Islet precursor cell (in vitro differentiated cells): ENCODE data around the gene RTN1.
A peak's percentile ranks its signal among the peaks of the same experiment; 100 is the strongest.

ENCODE experiments used
- DNase-seq: peaks from one replicate; pipeline ENCODE4 v3.0.0-alpha.2; 2018

Gene RTN1

DNA sequence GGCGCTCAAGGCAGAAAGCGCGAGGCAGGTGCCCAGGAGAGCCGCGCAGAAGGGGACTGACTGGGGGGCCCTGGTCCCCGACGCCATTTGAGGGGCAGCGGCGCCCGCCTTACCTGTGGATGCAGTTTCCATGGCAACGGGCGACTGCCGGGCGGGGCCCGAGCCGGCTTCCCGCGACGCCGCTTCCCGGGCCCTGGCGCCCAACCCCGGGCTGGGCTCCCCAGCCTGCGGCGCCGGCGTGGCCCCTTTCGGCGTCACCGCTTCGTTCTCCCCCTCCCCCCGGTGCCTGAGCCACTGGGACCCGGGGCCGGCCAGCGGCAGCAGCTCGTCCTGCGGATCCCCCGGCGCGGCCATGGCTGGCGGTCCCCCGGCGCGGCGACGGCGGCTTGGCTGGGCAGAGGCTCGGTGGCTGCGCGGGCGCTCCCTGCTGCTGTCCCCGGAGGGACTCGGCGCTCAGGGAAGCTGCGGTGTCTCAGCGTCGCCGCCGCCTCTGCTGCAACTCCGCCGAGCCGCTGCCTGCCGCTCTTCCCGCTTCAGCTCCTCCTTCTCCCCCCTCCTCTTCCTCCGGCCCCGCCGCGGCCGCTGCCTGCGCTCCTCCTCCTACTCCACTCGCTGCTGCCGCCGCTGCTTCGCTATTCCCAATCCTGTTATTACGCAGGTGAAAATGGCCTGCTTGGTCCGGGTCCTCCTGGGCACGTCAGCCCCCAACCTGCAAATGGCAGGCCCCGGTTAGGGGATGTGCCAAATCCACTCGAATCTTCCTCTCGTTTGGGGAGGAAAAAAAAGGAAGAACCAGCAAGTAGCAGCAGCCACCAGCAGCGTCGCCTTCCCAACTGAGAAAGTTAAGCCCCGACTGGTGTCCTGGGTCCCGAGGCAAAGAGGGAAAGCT is at the start of gene RTN1:
TSS of gene RTN1 (minus strand) at position 500 of the 889 bp plus-strand sequence. CDS start at position 354, 146 bp downstream.
- DNase-seq, result peak; percentile 86

GRCh38 chr14:59920378-59920683 is 49.8 kb upstream of the RTN1 start:
- no peak for DNase-seq

GRCh38 chr14:59919570-59920377 is 49.2 kb upstream of the RTN1 start, which contains the start of gene LRRC9:
TSS of gene LRRC9 (plus strand) at chr14:59920144.
- DNase-seq, result peak; percentile 98

DNA sequence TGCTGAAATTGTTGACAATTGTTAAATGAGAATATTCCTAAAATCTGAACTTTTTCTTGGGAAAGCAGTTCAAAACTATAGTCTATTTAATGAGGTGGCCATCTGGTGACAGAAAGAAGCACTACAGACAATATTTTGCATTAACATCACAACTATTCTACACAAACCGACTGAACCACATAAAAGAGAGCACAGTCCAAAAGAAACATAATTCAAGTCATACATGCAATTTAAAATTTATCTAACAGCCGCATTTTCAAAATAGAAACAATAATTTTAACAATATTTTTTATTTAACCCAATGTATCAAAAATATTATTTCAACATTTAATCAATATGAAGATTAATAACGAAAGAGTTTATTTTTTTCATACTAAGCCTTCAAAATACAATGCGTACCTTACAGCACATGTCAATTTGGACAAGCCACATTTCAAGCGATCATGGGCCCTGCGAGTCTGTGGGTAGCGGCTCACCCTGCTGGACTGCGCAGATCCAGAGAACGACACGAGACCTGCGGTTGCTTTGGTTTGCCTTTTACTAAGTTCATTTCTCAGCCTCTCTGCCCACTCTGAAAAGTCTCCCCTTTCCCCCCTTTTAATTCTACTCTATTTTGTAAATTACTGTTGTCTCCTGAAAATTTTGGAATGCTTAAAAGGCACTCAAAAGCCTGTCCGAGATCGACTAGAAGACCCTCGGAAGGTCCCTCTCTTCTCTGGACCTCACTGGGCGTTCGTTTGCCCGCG is 48.4 kb upstream of the RTN1 start:
- DNase-seq, result no peak

DNA sequence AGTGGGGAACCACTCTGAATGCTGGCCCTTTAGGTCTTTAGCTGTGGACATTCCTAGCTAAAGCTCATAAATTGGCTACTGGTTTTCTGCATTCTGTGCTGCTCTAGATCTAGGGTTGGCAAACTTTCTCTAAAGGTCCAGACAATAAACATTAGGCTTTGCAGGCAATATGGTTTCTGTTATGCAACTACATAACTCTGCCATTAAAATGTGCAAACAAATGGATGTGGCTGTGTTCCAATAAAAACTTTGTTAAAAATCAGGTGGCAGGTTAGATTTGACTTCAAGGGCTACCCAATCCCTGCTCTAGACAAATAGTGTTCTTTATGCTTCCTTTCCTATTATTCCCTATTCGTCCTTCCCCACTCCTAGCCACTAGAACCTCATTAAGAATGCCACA is 42.6 kb upstream of the RTN1 start:
- DNase-seq, result no peak

DNA sequence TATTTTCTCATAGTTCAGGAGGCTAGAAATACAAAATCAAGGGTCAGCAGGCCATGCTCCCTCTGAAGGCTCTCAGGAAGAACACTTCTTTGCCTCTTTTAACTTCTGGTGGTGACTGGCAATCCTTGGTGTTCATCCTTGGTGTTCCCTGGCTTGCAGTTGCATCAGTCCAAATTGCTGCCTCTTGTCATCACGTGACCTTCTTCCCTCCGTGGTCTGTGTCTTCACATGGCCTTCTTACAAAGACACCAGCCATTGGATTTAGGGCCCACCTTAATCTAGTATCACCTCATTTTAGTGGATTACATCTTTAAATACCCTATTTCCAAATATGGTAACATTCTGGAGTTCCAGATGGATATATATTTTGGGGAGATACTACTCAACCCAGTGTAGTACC is 41.9 kb upstream of the RTN1 start:
- DNase-seq, result no peak

- DNase-seq, result no peak
Observed at GRCh38 chr14:59905188-59905587, 34.6 kb upstream of the RTN1 start.

DNA sequence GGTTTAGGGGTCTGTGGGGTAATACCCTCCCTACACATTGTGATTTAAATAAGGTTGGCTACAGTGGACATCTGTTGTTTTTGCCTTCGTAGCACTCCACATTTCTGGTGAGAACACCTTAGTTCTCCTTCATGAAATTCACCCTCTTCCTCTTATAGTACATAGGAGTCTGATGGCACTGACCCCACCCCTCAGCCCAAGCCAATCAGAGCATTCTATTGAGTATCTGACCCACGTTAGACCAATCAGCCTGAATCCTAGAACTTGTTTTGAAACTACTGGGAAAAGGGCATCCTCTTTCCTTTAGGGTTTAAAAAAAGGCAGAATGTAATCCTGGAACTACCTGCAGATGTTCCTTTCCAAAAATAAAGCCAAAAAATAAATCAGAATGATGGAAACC is 33.6 kb upstream of the RTN1 start:
- no peak for DNase-seq

GRCh38 chr14:59900556-59900955 is 30.0 kb upstream of the RTN1 start:
- no peak for DNase-seq

DNA sequence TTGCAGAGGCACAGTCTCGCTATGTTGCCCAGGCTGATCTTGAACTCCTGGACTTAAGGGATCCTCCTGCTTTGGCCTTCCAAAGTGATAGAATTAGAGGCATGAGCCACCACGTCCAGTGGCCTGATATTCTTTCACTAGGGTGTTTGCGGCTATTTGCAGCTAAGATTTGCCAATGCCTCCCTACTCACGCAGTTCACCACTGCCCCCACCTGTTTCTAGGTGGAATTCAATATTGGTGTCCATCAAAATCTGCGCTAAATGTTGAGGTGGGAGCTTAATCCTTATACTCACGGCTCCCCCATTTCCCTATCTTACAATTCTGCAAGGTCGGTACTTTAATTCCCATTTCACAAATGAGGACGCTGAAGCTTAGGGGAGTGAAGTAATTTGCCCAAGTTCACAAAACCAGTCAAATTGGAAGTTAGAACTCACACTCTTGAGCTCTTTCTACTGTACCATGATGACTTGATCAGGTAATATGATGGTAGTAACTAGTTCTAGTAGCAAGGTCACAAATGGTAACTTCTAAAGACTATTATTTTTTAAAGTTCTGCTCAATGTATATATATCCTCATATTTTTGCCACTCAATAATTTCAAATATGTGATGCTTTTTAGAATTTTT is 27.3 kb upstream of the RTN1 start:
- peak; percentile 58 for DNase-seq

DNA sequence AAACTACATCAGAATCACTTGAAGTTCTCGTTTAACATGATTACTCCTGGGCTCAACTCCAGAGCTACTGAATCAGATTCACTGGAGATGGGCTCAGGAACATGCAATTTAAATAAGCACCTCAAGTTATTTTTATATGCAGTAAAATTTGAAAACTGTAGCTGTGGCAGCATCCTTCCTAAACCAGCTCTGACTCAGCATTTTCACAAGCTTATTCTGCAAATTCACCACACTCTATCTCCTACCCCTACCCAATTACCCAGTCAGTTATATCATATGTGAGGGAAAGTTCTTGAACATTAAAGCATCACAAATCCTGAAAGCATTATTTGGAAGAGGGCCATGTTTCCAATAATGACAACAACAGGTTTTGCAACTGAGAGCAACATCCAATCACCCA is 25.1 kb upstream of the RTN1 start:
- DNase-seq, result no peak

DNA sequence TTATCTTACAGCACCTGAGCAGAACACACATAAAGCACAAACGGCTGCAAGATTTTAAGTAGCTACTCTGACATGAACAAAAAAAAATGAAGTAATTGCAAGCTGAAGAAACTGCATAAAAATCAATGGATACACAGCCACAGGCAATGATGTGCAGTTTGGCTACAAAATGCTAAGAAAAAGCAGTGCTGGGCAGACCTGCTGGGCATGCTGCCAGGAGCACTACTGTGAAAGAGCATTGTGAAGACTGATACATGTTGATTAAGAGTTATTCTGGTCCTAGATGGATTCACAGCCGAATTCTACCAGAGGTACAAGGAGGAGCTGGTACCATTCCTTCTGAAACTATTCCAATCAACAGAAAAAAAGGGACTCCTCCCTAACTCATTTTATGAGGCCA is 20.1 kb upstream of the RTN1 start:
- no peak for DNase-seq

- no peak for DNase-seq
Observed at GRCh38 chr14:59882957-59883356, 12.4 kb upstream of the RTN1 start.

GRCh38 chr14:59871166-59871495 is 555 bp upstream of the RTN1 start:
- DNase-seq, result no peak

DNA sequence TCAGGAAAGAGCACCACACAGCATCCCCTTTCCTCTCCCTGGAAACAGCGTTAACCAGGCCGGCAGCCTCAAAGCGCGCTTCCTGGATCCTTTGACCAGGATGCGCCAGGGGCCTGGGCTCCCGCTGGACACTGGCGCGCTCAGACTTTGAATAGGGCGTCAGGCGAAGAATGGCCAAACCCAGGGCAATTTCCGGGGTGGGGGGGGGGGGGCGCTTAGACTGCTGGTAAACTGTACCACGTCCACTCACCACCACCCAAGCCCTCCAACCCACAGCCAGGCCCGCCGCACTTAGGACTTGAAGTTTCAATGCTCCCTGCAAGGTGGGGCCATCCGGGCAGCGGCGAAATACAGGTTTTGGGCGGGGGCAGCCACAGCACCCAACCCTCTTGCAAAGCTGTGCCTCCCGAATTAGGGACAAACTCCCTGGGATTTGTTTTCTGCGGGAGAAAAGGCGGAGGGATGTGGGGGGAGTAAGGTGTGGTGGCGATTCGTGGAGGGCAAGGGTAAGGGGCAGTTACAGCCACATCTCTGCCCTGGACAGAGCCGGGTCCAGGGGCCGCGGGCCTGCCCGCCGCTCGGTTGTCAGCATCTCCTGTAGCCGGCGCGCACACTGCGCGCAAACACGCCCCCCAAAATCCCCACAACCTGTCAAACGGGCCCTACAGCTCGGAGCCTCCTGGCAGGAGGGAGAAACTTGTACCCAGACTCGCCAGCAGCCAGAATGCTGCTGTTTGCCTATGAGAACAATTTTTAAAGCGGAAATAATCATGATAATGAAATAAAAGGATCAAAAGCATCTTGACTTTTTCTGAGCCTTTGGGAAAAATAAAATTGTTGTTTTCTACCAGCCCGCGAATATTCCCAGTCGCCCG is 958 bp downstream of the RTN1 start:
- DNase-seq, result no peak

DNA sequence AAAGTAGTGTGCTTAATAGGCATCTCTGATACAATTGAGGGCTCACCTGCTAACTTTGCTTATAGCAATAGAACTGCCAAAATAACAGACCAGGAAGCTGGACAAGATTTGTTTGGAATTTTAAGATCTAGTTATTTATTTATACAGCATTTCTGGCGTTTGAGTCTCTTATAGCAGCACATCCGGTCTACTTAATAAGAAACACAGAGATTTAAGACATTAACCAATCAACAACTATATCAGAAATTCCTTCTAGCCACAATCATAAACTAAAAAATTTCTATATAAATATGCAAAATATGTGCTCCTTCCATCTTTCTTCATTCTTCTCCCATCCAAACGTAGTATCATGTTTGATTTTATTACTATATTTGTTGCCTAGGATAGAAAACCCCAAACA is 2.6 kb downstream of the RTN1 start:
- no peak for DNase-seq

DNA sequence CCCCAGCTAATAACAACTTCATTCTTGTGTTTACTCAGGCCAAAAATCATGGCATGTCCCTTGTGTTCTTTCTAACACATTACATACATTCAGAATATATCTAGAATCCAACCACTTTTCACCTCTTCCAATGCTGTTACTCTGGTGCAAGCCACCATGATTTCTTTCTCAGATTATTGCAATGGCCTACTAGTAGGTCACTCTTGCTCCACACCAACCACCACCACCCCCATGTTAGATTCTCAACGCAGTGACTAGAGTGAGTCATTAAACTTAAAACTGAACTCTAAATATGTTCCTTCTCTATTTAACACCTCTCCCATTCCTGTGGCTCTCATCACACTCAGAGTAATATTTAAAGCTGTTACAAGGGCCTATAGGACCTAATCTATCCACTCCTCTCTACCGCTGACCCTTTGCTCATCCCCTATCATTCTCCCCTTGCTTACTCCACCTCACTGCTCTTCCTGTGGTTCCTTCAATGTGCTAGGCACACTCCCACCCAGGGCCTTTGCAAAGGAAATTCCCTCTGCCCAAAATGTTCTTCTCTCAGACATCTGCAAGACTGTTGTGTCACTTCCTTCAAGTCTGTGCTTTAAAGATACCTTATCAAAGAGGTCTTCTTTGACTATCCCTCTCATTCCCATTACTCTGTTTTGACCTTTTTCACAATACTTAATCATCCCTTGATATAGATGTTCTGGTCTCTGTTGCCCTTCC is 6.6 kb downstream of the RTN1 start:
- DNase-seq, result no peak

- DNase-seq, result no peak
Observed at GRCh38 chr14:59857328-59857727, 13.2 kb downstream of the RTN1 start.

- DNase-seq, result no peak
Observed at GRCh38 chr14:59852350-59852749, 18.2 kb downstream of the RTN1 start.

GRCh38 chr14:59850458-59850857 is 20.1 kb downstream of the RTN1 start:
- no peak for DNase-seq

- DNase-seq, result no peak
Observed at GRCh38 chr14:59849411-59850130, 21.0 kb downstream of the RTN1 start.
